Measurements from ENCODE around the gene COL11A1.

Gene COL11A1

DNA sequence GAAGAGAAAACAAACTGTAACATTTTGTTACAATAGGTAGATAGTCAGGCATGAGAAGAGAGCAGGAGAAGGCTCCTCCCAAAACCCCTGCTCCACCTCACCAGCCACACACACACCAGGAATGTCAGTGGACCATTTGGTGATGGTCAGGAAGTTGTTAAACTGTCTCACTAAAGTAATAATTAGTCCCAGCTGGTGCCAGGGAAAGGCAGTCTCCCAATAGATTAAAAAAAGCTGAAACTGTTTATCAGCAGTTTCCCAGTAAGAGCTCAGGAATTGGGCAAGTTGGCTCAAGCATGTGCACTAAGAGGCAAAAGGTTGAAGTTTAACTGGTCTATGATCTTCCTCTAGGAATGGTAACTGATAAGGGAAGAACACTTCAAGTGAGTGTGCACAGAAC lies 249.6 kb downstream of the COL11A1 start:
- peak; percentile 66 for DNase-seq

GRCh38 chr1:102857251-102857650 lies 251.1 kb downstream of the COL11A1 start:
- no peaks in the 10 kb centered on the region for H3K4me1 ChIP-seq (ENCODE audit: control insufficient read depth, low read depth, low read length)
- no peak overlapping the region for H3K9ac ChIP-seq (ENCODE audit: low read length)
- H3K27ac ChIP-seq (ENCODE audit: low read depth, low read length), result no peak overlapping the region
- H4K8ac ChIP-seq (ENCODE audit: low read depth, low read length), result no peak overlapping the region
- H3K79me2 ChIP-seq (ENCODE audit: control insufficient read depth, insufficient read depth, low read length), result no peaks in the 10 kb centered on the region
- no peaks in the 10 kb centered on the region for H3K36me3 ChIP-seq (ENCODE audit: control insufficient read depth, insufficient read depth, low read length)
- no peaks in the 10 kb centered on the region for H3K27me3 ChIP-seq (ENCODE audit: insufficient read depth, low read length, poor library complexity)
- H3K4me3 ChIP-seq (ENCODE audit: low read length), result no peak overlapping the region
- DNase-seq, result no peak
- no peak overlapping the region for H2BK5ac ChIP-seq (ENCODE audit: low read length)
- H4K5ac ChIP-seq (ENCODE audit: low read length), result no peak overlapping the region
- no peak overlapping the region for H2AK5ac ChIP-seq (ENCODE audit: low read length)
- no peak overlapping the region for H3K56ac ChIP-seq (ENCODE audit: low read length)
- H3K79me1 ChIP-seq (ENCODE audit: low read length), result no peaks in the 10 kb centered on the region
- no peak overlapping the region for H3K18ac ChIP-seq (ENCODE audit: low read length)
- no peak overlapping the region for H2BK15ac ChIP-seq (replicated peaks; ENCODE audit: low read depth)
- H3K23ac ChIP-seq (ENCODE audit: low read length), result no peak overlapping the region
- H2BK120ac ChIP-seq (ENCODE audit: low read depth, low read length), result no peak overlapping the region
- no peak overlapping the region for H3K4ac ChIP-seq (ENCODE audit: low read depth, low read length)
- H3K4me2 ChIP-seq (ENCODE audit: low read length), result no peak overlapping the region

More for the DNA sequence above, 249.6 kb downstream of the COL11A1 start:
- Histone ChIP-seq H2BK5ac (ENCODE audit: low read length) (no peak overlapping the region), H3K23ac (ENCODE audit: low read length) (no peak overlapping the region), H3K9ac (ENCODE audit: low read length) (no peak overlapping the region), H3K27ac (ENCODE audit: low read depth, low read length) (no peak overlapping the region), H3K4ac (ENCODE audit: low read depth, low read length) (no peak overlapping the region), H3K36me3 (ENCODE audit: control insufficient read depth, insufficient read depth, low read length) (no peaks in the 10 kb centered on the region), H3K4me2 (ENCODE audit: low read length) (no peak overlapping the region), H3K79me1 (ENCODE audit: low read length) (no peaks in the 10 kb centered on the region), H3K79me2 (ENCODE audit: control insufficient read depth, insufficient read depth, low read length) (no peaks in the 10 kb centered on the region), H4K8ac (ENCODE audit: low read depth, low read length) (no peak overlapping the region), H2AK5ac (ENCODE audit: low read length) (no peak overlapping the region), H3K18ac (ENCODE audit: low read length) (no peak overlapping the region), H4K5ac (ENCODE audit: low read length) (no peak overlapping the region), H3K4me1 (ENCODE audit: control insufficient read depth, low read depth, low read length) (no peaks in the 10 kb centered on the region), H2BK120ac (ENCODE audit: low read depth, low read length) (no peak overlapping the region), H2BK15ac (replicated peaks; ENCODE audit: low read depth) (no peak overlapping the region), H3K56ac (ENCODE audit: low read length) (no peak overlapping the region), H3K4me3 (ENCODE audit: low read length) (no peak overlapping the region), H3K27me3 (ENCODE audit: insufficient read depth, low read length, poor library complexity) (no peaks in the 10 kb centered on the region)

DNA sequence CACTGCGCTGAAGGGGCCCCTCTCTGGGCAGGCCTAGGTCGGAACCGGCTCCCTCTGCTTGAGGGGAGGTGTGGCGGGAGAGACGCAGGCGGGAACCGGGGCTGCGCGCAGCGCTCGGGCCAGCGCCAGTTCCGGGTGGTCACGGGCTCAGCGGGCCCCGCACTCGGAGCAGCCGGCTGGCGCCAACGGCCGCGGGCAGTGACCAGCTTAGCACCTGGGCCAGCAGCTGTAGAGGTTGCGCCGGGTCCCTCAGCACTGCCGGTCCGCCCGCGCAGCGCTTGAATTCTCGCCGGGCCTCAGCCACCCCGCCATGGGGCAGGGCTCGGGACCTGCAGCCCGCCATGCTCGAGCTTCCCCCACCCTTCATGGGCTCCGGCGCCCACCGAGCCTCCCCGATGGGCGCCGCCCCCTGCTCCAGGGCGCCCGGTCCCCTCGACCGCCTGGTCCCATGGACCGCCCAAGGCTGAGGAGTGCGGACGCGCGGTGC lies 254.6 kb downstream of the COL11A1 start:
- H3K79me2 ChIP-seq (ENCODE audit: control insufficient read depth, insufficient read depth, low read length), result no peaks in the 10 kb centered on the region
- no peaks in the 10 kb centered on the region for H3K27me3 ChIP-seq (ENCODE audit: insufficient read depth, low read length, poor library complexity)
- H3K36me3 ChIP-seq (ENCODE audit: control insufficient read depth, insufficient read depth, low read length), result no peaks in the 10 kb centered on the region
- H2BK120ac ChIP-seq (ENCODE audit: low read depth, low read length), result no peak overlapping the region
- no peak for DNase-seq
- no peak overlapping the region for H3K4ac ChIP-seq (ENCODE audit: low read depth, low read length)
- no peaks in the 10 kb centered on the region for H3K79me1 ChIP-seq (ENCODE audit: low read length)
- no peak overlapping the region for H4K5ac ChIP-seq (ENCODE audit: low read length)
- H2BK5ac ChIP-seq (ENCODE audit: low read length), result no peak overlapping the region
- no peak overlapping the region for H3K4me3 ChIP-seq (ENCODE audit: low read length)
- no CpG with 5 or more reads among the region's 50 CpGs for WGBS (ENCODE audit: extremely low coverage, insufficient coverage, low lambda C conversion rate)
- no peak overlapping the region for H3K18ac ChIP-seq (ENCODE audit: low read length)
- H3K56ac ChIP-seq (ENCODE audit: low read length), result no peak overlapping the region
- H3K27ac ChIP-seq (ENCODE audit: low read depth, low read length), result no peak overlapping the region
- H3K23ac ChIP-seq (ENCODE audit: low read length), result no peak overlapping the region
- no peak overlapping the region for H3K9ac ChIP-seq (ENCODE audit: low read length)
- no peaks in the 10 kb centered on the region for H3K4me1 ChIP-seq (ENCODE audit: control insufficient read depth, low read depth, low read length)
- no peak overlapping the region for H4K8ac ChIP-seq (ENCODE audit: low read depth, low read length)
- H2AK5ac ChIP-seq (ENCODE audit: low read length), result no peak overlapping the region
- H2BK15ac ChIP-seq (replicated peaks; ENCODE audit: low read depth), result no peak overlapping the region
- no peak overlapping the region for H3K4me2 ChIP-seq (ENCODE audit: low read length)

DNA sequence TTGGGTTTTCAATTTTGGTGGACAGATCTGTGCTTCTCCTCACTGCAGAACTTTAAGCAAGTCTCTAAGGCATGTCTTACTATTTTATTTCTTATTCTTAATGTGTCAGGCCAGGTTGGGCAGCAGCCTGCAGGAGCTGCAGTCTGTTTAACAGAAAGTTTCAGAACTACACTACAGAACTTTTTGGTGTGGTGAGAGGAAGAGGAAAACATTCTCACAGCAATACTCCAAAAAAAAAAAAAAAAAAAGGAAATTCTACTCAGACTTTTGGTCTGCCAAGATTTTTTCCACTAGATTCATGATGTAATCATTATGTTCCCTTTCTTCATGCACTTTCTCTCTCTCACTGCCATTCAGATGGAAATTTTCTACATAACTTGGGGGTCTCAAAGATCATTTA lies 255.2 kb downstream of the COL11A1 start:
- Histone ChIP-seq H2BK5ac (ENCODE audit: low read length) (no peak overlapping the region), H3K4ac (ENCODE audit: low read depth, low read length) (no peak overlapping the region), H4K8ac (ENCODE audit: low read depth, low read length) (no peak overlapping the region), H4K5ac (ENCODE audit: low read length) (no peak overlapping the region), H3K79me1 (ENCODE audit: low read length) (no peaks in the 10 kb centered on the region), H3K4me1 (ENCODE audit: control insufficient read depth, low read depth, low read length) (no peaks in the 10 kb centered on the region), H3K27ac (ENCODE audit: low read depth, low read length) (no peak overlapping the region), H3K18ac (ENCODE audit: low read length) (no peak overlapping the region), H3K23ac (ENCODE audit: low read length) (no peak overlapping the region), H2BK15ac (replicated peaks; ENCODE audit: low read depth) (no peak overlapping the region), H2AK5ac (ENCODE audit: low read length) (no peak overlapping the region), H3K4me2 (ENCODE audit: low read length) (no peak overlapping the region), H3K79me2 (ENCODE audit: control insufficient read depth, insufficient read depth, low read length) (no peaks in the 10 kb centered on the region), H3K27me3 (ENCODE audit: insufficient read depth, low read length, poor library complexity) (no peaks in the 10 kb centered on the region), H3K4me3 (ENCODE audit: low read length) (no peak overlapping the region), H3K9ac (ENCODE audit: low read length) (no peak overlapping the region), H3K36me3 (ENCODE audit: control insufficient read depth, insufficient read depth, low read length) (no peaks in the 10 kb centered on the region), H2BK120ac (ENCODE audit: low read depth, low read length) (no peak overlapping the region), H3K56ac (ENCODE audit: low read length) (no peak overlapping the region)
- no peak for DNase-seq

GRCh38 chr1:102852613-102853012 lies 255.7 kb downstream of the COL11A1 start:
- Histone ChIP-seq H3K4me1 (ENCODE audit: control insufficient read depth, low read depth, low read length) (no peaks in the 10 kb centered on the region), H4K8ac (ENCODE audit: low read depth, low read length) (no peak overlapping the region), H3K79me1 (ENCODE audit: low read length) (no peaks in the 10 kb centered on the region), H2AK5ac (ENCODE audit: low read length) (no peak overlapping the region), H3K4me2 (ENCODE audit: low read length) (no peak overlapping the region), H4K5ac (ENCODE audit: low read length) (no peak overlapping the region), H2BK120ac (ENCODE audit: low read depth, low read length) (no peak overlapping the region), H3K4ac (ENCODE audit: low read depth, low read length) (no peak overlapping the region), H3K4me3 (ENCODE audit: low read length) (no peak overlapping the region), H3K9ac (ENCODE audit: low read length) (no peak overlapping the region), H3K27ac (ENCODE audit: low read depth, low read length) (no peak overlapping the region), H3K23ac (ENCODE audit: low read length) (no peak overlapping the region), H3K36me3 (ENCODE audit: control insufficient read depth, insufficient read depth, low read length) (no peaks in the 10 kb centered on the region), H2BK5ac (ENCODE audit: low read length) (no peak overlapping the region), H3K79me2 (ENCODE audit: control insufficient read depth, insufficient read depth, low read length) (no peaks in the 10 kb centered on the region), H3K27me3 (ENCODE audit: insufficient read depth, low read length, poor library complexity) (no peaks in the 10 kb centered on the region), H3K18ac (ENCODE audit: low read length) (no peak overlapping the region), H2BK15ac (replicated peaks; ENCODE audit: low read depth) (no peak overlapping the region), H3K56ac (ENCODE audit: low read length) (no peak overlapping the region)
- WGBS (ENCODE audit: extremely low coverage, insufficient coverage, low lambda C conversion rate), result no CpG with 5 or more reads among the region's 2 CpGs
- DNase-seq, result peak; percentile 17

DNA sequence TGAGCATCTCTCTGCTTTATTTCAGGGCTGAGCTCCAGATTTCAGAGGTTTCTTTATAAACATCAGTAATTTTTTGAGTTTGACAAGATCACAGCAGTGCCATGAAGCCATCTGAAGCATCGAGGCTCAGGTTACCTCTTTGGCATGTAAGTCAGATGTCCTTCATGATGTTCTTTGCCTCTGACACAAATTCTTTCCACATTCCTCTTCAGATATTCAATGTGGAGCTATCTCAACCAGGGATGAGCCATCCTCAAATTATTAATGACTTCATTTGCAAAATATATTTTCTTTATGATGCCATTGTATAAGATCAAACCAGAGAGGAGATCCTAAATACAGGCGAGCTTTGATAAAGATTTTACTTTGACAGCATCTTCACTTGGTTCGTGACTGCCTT lies 256.7 kb downstream of the COL11A1 start:
- Histone ChIP-seq H3K4me3 (ENCODE audit: low read length) (no peak overlapping the region), H3K79me1 (ENCODE audit: low read length) (no peaks in the 10 kb centered on the region), H2BK120ac (ENCODE audit: low read depth, low read length) (no peak overlapping the region), H2BK5ac (ENCODE audit: low read length) (no peak overlapping the region), H3K56ac (ENCODE audit: low read length) (no peak overlapping the region), H2BK15ac (replicated peaks; ENCODE audit: low read depth) (no peak overlapping the region), H4K5ac (ENCODE audit: low read length) (no peak overlapping the region), H3K36me3 (ENCODE audit: control insufficient read depth, insufficient read depth, low read length) (no peaks in the 10 kb centered on the region), H3K4me2 (ENCODE audit: low read length) (no peak overlapping the region), H2AK5ac (ENCODE audit: low read length) (no peak overlapping the region), H3K27me3 (ENCODE audit: insufficient read depth, low read length, poor library complexity) (no peaks in the 10 kb centered on the region), H3K9ac (ENCODE audit: low read length) (no peak overlapping the region), H4K8ac (ENCODE audit: low read depth, low read length) (no peak overlapping the region), H3K23ac (ENCODE audit: low read length) (no peak overlapping the region), H3K27ac (ENCODE audit: low read depth, low read length) (no peak overlapping the region), H3K18ac (ENCODE audit: low read length) (no peak overlapping the region), H3K4me1 (ENCODE audit: control insufficient read depth, low read depth, low read length) (no peaks in the 10 kb centered on the region), H3K79me2 (ENCODE audit: control insufficient read depth, insufficient read depth, low read length) (no peaks in the 10 kb centered on the region), H3K4ac (ENCODE audit: low read depth, low read length) (no peak overlapping the region)
- DNase-seq, result no peak
- no CpG with 5 or more reads among the region's 3 CpGs for WGBS (ENCODE audit: extremely low coverage, insufficient coverage, low lambda C conversion rate)

Data from mesendoderm (in vitro differentiated cells).